CD4-positive, alpha-beta memory T cell (primary cell): ENCODE results near the gene E4F1. TPM values are rescaled to one million over a fixed set of nuclear protein-coding genes. Genes with fewer than 3 reads are reported as not detected.

Experiments
- CTCF ChIA-PET: fragments of 350-600 bp; sonication (Branson Sonifier 250); formaldehyde crosslinking; loops from one replicate; lab custom pipeline; 2021; ENCODE audit warnings: inconsistent platforms; ENCODE audit not compliant: partially characterized antibody; lab: Charles Lee
- POLR2A ChIA-PET: fragments of 350-600 bp; sonication (Branson Sonifier 250); formaldehyde crosslinking; loops from one replicate; lab custom pipeline; 2021; ENCODE audit not compliant: partially characterized antibody; lab: Charles Lee
- DNase-seq, 5 donors: peaks; one replicate each; pipeline versions ENCODE4 v3.0.0 to v3.0.0-alpha.2; 2020 to 2022; ENCODE audit warnings: mixed read lengths in 1 of 5
- H3K27ac ChIP-seq: one replicate; pipeline ENCODE4 v1.7.0; 2013; ENCODE audit warnings: low read depth, low read length
- H3K27me3 ChIP-seq: 2 replicates; pipeline ENCODE4 v1.7.0; 2013; ENCODE audit warnings: mild to moderate bottlenecking, low read length, moderate library complexity; ENCODE audit not compliant: insufficient read depth
- H3K36me3 ChIP-seq: 2 replicates; pipeline ENCODE4 v1.7.0; 2013; ENCODE audit warnings: mild to moderate bottlenecking, low read length, moderate library complexity; ENCODE audit not compliant: insufficient read depth
- H3K4me1 ChIP-seq: 2 replicates; pipeline ENCODE4 v1.7.0; 2013; ENCODE audit warnings: mild to moderate bottlenecking, low read length, moderate library complexity; ENCODE audit not compliant: insufficient read depth
- H3K4me3 ChIP-seq, 2 donors: one replicate each; pipeline ENCODE4 v1.7.0; 2013; ENCODE audit warnings: low read length in 2 of 2, mild to moderate bottlenecking in 1 of 2
- H3K9me3 ChIP-seq, 2 donors: one replicate each; pipeline ENCODE4 v1.7.0; 2013; ENCODE audit warnings: low read length in 2 of 2, control low read depth in 1 of 2; ENCODE audit not compliant: control insufficient read depth in 1 of 2
- H3K27ac Mint-ChIP-seq, 7 donors: one replicate each; pipeline ENCODE4 v1.8.0; 2020 to 2021; ENCODE audit warnings: mixed read lengths in 7 of 7, mild to moderate bottlenecking in 6 of 7, inconsistent platforms in 3 of 7, moderate library complexity in 3 of 7
- H3K27me3 Mint-ChIP-seq, 2 donors: one replicate each; pipeline ENCODE4 v1.8.0; 2020 to 2021; ENCODE audit warnings: mixed read lengths in 2 of 2
- H3K36me3 Mint-ChIP-seq, 2 donors: one replicate each; pipeline ENCODE4 v1.8.0; 2020 to 2021; ENCODE audit warnings: mixed read lengths in 2 of 2, inconsistent platforms in 1 of 2, mild to moderate bottlenecking in 1 of 2
- H3K4me1 Mint-ChIP-seq, 4 donors: one replicate each; pipeline ENCODE4 v1.8.0; 2020 to 2021; ENCODE audit warnings: mixed read lengths in 4 of 4, mild to moderate bottlenecking in 1 of 4
- H3K4me3 Mint-ChIP-seq, 8 donors: one replicate each; pipeline ENCODE4 v1.8.0; 2020 to 2021; ENCODE audit warnings: mixed read lengths in 8 of 8, mild to moderate bottlenecking in 7 of 8, moderate library complexity in 6 of 8, inconsistent platforms in 3 of 8
- H3K9me3 Mint-ChIP-seq, 8 donors: one replicate each; pipeline ENCODE4 v1.8.0; 2020 to 2021; ENCODE audit warnings: mixed read lengths in 8 of 8, mild to moderate bottlenecking in 5 of 8, inconsistent platforms in 3 of 8, moderate library complexity in 1 of 8
- intact Hi-C: fragments of 100-400 bp; cut with micrococcal nuclease; formaldehyde crosslinking; loops from one replicate; pipeline ENCODE4 v1.15.1; 2023
- polyA plus RNA-seq, 2 donors: library from polyadenylated mRNA; unstranded; fragments of 300-500 nt; fragmentation: Illumina TruSeq; gene quantifications; one replicate each; pipeline ENCODE4 v1.2.3, GENCODE V29; 2021
- total RNA-seq, 2 experiments: library from RNA; stranded (reverse); gene quantifications; one replicate each; pipeline ENCODE4 v1.2.3, GENCODE V29; 2021

E4F1 gene
- total and polyA plus RNA-seq, 4 experiments from 2014 or later = 6.7 to 49.7 (median 33.7) TPM

DNA sequence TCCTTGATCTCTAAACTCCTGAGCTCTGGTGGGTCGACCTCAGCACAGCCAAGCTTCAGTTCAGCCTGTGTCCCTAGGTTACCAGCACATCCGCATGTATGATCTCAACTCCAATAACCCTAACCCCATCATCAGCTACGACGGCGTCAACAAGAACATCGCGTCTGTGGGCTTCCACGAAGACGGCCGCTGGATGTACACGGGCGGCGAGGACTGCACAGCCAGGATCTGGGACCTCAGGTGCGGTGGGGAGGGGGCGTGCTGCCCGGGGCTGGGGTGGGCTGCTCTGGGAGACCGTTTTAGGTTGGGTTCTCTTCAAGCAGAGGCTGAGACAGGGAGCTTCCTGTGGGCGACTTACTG lies 17.0 kb upstream of the E4F1 start:
- Mint-ChIP-seq H3K27ac (peak overlapping the region in 6 of 7 donors; percentile 24 to 89 (median 76)), H3K4me3 (peak overlapping the region; percentile 42 to 87 (median 74)), H3K27me3 (no peaks in the 10 kb centered on the region), H3K9me3 (no peaks in the 10 kb centered on the region), H3K4me1 (peaks cover 12 to 29% (median 18%) of the 10 kb centered on the region in 4 donors), H3K36me3 (peaks cover 6 to 19% of the 10 kb centered on the region in 2 donors)
- intact Hi-C loops = loop anchor here (5.0 kb wide), 1 partner anchor 234 kb away; the partner anchor contains the start of gene TBL3
- peak overlapping the region; percentile 90 for H3K27ac ChIP-seq
- no peaks in the 10 kb centered on the region for H3K9me3 ChIP-seq
- H3K36me3 ChIP-seq = peaks cover 11% of the 10 kb centered on the region
- peaks cover 26% of the 10 kb centered on the region for H3K4me1 ChIP-seq
- DNase-seq = peak in 1 of 5 donors; percentile 42
- peak overlapping the region in 1 of 2 donors; percentile 89 for H3K4me3 ChIP-seq
- ChIA-PET CTCF (interaction anchor here (0.9 to 1.4 kb wide), 3 partner anchors 9 to 66 kb away, joined by 3 to 4 read pairs (median 3); partner anchors contain the start of genes ECI1 and PGP), POLR2A (interaction anchor here (0.6 to 5.3 kb wide), 15 partner anchors 9 to 476 kb away, joined by 3 to 48 read pairs (median 4); partner anchors contain the start of genes AMDHD2, CASKIN1, E4F1 and ECI1)
- no peaks in the 10 kb centered on the region for H3K27me3 ChIP-seq

DNA sequence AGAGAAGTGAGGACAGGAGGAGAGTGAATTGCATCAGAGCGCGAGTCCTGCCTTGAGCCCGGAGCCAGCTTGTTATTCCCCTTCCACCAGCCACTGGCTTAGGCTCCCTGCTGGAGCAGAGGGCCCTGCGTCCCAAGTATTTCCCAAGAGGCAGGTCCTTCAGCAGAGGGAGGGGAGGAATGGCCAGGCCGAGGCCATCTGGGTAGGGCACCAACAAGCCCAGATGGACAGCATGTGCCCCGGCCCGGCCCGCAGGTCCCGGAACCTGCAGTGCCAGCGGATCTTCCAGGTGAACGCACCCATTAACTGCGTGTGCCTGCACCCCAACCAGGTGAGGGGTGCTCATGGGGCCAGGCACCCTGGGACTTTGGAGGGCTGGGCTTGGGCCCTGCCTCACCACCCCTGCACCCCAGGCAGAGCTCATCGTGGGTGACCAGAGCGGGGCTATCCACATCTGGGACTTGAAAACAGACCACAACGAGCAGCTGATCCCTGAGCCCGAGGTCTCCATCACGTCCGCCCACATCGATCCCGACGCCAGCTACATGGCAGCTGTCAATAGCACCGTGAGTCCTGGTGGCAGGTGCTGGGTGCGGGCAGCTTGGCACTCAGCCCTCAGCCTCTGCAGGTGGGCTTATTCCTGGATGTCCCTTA lies 16.5 kb upstream of the E4F1 start:
- Histone ChIP-seq H3K9me3 (no peaks in the 10 kb centered on the region), H3K27ac (peak overlapping the region; percentile 90), H3K4me3 (no peak overlapping the region), H3K4me1 (peaks cover 26% of the 10 kb centered on the region), H3K36me3 (peaks cover 12% of the 10 kb centered on the region), H3K27me3 (no peaks in the 10 kb centered on the region)
- H3K27ac Mint-ChIP-seq = peak overlapping the region in 3 of 7 donors; percentile 6 to 72 (median 25)
- peak overlapping the region in 6 of 8 donors; percentile 27 to 84 (median 72) for H3K4me3 Mint-ChIP-seq
- peaks cover 6 to 22% of the 10 kb centered on the region in 2 donors for H3K36me3 Mint-ChIP-seq
- ChIA-PET CTCF (interaction anchor here (0.9 to 1.4 kb wide), 3 partner anchors 8 to 66 kb away, joined by 3 to 4 read pairs (median 3); partner anchors contain the start of genes ECI1 and PGP), POLR2A (interaction anchor here (0.6 to 5.3 kb wide), 9 partner anchors 8 to 476 kb away, joined by 3 to 48 read pairs (median 7); partner anchors contain the start of genes CASKIN1, E4F1, ECI1 and KCTD5)
- no peaks in the 10 kb centered on the region for H3K27me3 Mint-ChIP-seq
- peaks cover 12 to 33% (median 20%) of the 10 kb centered on the region in 4 donors for H3K4me1 Mint-ChIP-seq
- no peaks in the 10 kb centered on the region for H3K9me3 Mint-ChIP-seq
- intact Hi-C loops = loop anchor here (5.0 kb wide), 1 partner anchor 235 kb away; the partner anchor contains the start of gene TBL3
- DNase-seq = peak in 1 of 5 donors; percentile 49

DNA sequence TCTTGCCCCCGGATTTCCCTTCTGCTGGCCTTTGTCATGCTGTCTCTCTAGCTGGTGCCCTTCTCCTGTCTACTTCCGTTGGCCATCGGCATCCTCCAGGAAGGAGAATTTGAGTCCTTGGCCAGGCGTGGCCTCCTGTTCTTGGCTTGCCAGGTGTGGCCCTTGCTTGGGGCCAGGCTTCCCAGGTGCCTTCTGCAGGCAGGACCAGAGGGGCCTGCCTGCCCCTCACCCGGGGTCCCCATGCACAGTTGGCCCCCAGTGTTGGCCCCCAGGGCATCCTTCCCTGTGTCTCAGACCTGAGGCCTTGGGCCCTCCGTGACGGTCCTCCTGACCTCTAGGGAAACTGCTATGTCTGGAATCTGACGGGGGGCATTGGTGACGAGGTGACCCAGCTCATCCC lies 15.5 kb upstream of the E4F1 start:
- peaks cover 6 to 23% of the 10 kb centered on the region in 2 donors for H3K36me3 Mint-ChIP-seq

DNA sequence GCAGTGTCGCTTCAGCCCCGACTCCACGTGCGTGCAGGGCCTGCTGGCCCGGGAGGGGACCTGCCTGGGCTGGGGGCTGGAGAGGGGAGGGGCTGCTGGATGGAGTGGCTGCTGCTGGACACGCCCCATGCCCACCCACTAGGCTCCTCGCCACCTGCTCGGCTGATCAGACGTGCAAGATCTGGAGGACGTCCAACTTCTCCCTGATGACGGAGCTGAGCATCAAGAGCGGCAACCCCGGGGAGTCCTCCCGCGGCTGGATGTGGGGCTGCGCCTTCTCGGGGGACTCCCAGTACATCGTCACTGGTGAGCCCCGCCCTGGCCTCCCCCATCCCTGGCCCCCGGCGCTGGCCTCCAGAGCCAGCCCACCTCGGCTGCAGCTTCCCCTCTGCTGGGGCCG lies 15.1 kb upstream of the E4F1 start:
- Histone ChIP-seq H3K27ac (no peak overlapping the region), H3K9me3 (no peaks in the 10 kb centered on the region), H3K4me3 (no peak overlapping the region), H3K4me1 (peaks cover 40% of the 10 kb centered on the region), H3K27me3 (no peaks in the 10 kb centered on the region), H3K36me3 (peaks cover 19% of the 10 kb centered on the region)
- Mint-ChIP-seq H3K4me3 (no peak overlapping the region), H3K9me3 (no peaks in the 10 kb centered on the region), H3K27me3 (no peaks in the 10 kb centered on the region), H3K36me3 (peaks cover 6 to 25% of the 10 kb centered on the region in 2 donors), H3K4me1 (peaks cover 15 to 46% (median 29%) of the 10 kb centered on the region in 4 donors), H3K27ac (no peak overlapping the region)
- ChIA-PET CTCF (no interaction called here), POLR2A (interaction anchor here (0.7 to 1.7 kb wide), 3 partner anchors 44 to 324 kb away, joined by 3 to 4 read pairs (median 4); partner anchors contain the start of genes ECI1 and TRAF7)
- intact Hi-C loops = loop anchor here (5.0 kb wide), 1 partner anchor 236 kb away; the partner anchor contains the start of gene TBL3
- peak in 1 of 5 donors; percentile 31 for DNase-seq

More for the DNA sequence above, 15.5 kb upstream of the E4F1 start:
- Histone ChIP-seq H3K27me3 (no peaks in the 10 kb centered on the region), H3K4me3 (no peak overlapping the region), H3K36me3 (peaks cover 19% of the 10 kb centered on the region), H3K4me1 (peaks cover 36% of the 10 kb centered on the region), H3K27ac (no peak overlapping the region), H3K9me3 (no peaks in the 10 kb centered on the region)
- Mint-ChIP-seq H3K27ac (peak overlapping the region in 4 of 7 donors; percentile 42 to 74 (median 69)), H3K9me3 (no peaks in the 10 kb centered on the region), H3K4me3 (peak overlapping the region; percentile 28 to 69 (median 60)), H3K27me3 (no peaks in the 10 kb centered on the region), H3K4me1 (peaks cover 13 to 42% (median 26%) of the 10 kb centered on the region in 4 donors)
- ChIA-PET POLR2A (interaction anchor here (0.7 to 1.7 kb wide), 3 partner anchors 44 to 325 kb away, joined by 3 to 4 read pairs (median 4); partner anchors contain the start of genes ECI1 and TRAF7), CTCF (no interaction called here)
- no peak for DNase-seq
- intact Hi-C loops = loop anchor here (5.0 kb wide), 1 partner anchor 236 kb away; the partner anchor contains the start of gene TBL3

DNA sequence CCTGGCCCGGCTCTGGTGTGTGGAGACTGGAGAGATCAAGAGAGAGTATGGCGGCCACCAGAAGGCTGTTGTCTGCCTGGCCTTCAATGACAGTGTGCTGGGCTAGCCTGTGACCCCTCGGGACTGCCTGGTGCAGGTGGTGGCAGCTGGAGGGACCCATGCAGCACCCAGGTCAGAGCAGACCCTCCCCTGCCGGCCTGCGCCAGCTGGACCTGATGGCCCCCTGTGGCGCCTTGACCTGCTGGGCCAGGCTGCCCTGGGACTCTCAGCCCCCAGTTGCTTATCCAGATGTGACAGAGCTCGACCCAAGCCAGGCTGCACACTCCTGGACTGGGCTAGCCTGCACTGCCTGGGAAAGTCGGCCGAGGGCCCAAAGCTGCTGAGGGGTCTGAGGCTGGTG lies 14.6 kb upstream of the E4F1 start:
- Histone ChIP-seq H3K4me3 (no peak overlapping the region), H3K27ac (no peak overlapping the region), H3K27me3 (no peaks in the 10 kb centered on the region), H3K4me1 (peaks cover 45% of the 10 kb centered on the region), H3K9me3 (no peaks in the 10 kb centered on the region), H3K36me3 (peaks cover 19% of the 10 kb centered on the region)
- peaks cover 16 to 47% (median 34%) of the 10 kb centered on the region in 4 donors for H3K4me1 Mint-ChIP-seq
- H3K4me3 Mint-ChIP-seq = no peak overlapping the region
- no peak overlapping the region for H3K27ac Mint-ChIP-seq
- peak in 1 of 5 donors; percentile 29 for DNase-seq
- H3K36me3 Mint-ChIP-seq = peaks cover 6 to 26% of the 10 kb centered on the region in 2 donors
- no peaks in the 10 kb centered on the region for H3K27me3 Mint-ChIP-seq
- POLR2A ChIA-PET = interaction anchor here (0.7 to 1.7 kb wide), 3 partner anchors 43 to 324 kb away, joined by 3 to 4 read pairs (median 4); partner anchors contain the start of genes ECI1 and TRAF7
- intact Hi-C loops = loop anchor here (5.0 kb wide), 1 partner anchor 236 kb away; the partner anchor contains the start of gene TBL3
- CTCF ChIA-PET = no interaction called here
- H3K9me3 Mint-ChIP-seq = no peaks in the 10 kb centered on the region

DNA sequence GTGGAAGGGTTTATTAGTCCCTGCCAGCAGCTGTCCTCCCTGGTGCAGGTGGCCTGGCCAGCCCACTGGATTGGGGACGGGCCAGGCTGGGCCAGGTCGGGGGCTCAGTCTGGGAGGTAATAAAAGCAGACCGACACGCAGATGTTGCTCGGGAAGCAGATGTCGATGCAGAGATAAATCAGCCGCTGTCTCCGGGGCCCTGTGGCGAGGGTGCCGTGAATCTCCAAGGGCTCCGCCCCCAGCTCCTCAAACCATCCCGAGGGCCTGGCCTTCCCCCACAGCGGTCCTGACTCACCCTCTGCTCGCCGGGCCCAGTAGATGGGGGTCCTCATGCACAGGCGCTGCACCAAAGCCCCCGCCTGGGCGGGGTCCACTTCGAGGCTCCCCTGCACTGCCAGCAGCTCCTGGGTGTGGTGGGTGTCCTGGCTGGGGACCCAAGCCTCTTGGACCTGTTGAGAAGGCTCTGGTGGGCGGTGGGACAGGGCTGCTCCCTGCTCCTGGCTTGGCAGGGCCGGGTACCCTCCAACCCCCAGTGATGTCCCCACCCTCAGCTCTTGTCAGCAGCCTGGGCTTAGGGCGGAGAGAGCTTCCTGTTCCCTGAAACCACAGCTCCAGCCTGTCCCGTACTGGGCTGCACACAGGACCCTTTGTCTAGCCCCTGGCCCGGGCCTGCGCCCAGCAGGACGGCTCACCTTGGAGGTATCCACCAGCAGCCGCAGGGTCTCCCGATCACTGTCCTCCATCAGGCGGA lies 14.0 kb upstream of the E4F1 start:
- no peaks in the 10 kb centered on the region for H3K9me3 ChIP-seq
- no peaks in the 10 kb centered on the region for H3K27me3 Mint-ChIP-seq
- no peak overlapping the region for H3K27ac ChIP-seq
- H3K4me3 Mint-ChIP-seq = no peak overlapping the region
- intact Hi-C loops = loop anchor here (5.0 kb wide), 1 partner anchor 237 kb away; the partner anchor contains the start of gene TBL3
- peaks cover 16 to 44% (median 32%) of the 10 kb centered on the region in 4 donors for H3K4me1 Mint-ChIP-seq
- ChIA-PET POLR2A (interaction anchor here (1.3 kb wide), 1 partner anchor 13 kb away, joined by 3 read pairs; the partner anchor contains the start of gene E4F1), CTCF (no interaction called here)
- no peaks in the 10 kb centered on the region for H3K9me3 Mint-ChIP-seq
- peaks cover 45% of the 10 kb centered on the region for H3K4me1 ChIP-seq
- no peak overlapping the region for H3K4me3 ChIP-seq
- peak in 1 of 5 donors; percentile 28 for DNase-seq
- no peak overlapping the region for H3K27ac Mint-ChIP-seq
- H3K27me3 ChIP-seq = no peaks in the 10 kb centered on the region
- H3K36me3 Mint-ChIP-seq = peaks cover 6 to 26% of the 10 kb centered on the region in 2 donors
- peaks cover 19% of the 10 kb centered on the region for H3K36me3 ChIP-seq
